ENCODE results near the gene MT2A.
A peak's percentile ranks its signal among the peaks of the same experiment; 100 is the strongest.
"Not testable (repeated sequence)": the region's sequence is repeated elsewhere in the genome, so short reads cannot be mapped to it uniquely, and the experiment has no call there.

MT2A gene

DNA sequence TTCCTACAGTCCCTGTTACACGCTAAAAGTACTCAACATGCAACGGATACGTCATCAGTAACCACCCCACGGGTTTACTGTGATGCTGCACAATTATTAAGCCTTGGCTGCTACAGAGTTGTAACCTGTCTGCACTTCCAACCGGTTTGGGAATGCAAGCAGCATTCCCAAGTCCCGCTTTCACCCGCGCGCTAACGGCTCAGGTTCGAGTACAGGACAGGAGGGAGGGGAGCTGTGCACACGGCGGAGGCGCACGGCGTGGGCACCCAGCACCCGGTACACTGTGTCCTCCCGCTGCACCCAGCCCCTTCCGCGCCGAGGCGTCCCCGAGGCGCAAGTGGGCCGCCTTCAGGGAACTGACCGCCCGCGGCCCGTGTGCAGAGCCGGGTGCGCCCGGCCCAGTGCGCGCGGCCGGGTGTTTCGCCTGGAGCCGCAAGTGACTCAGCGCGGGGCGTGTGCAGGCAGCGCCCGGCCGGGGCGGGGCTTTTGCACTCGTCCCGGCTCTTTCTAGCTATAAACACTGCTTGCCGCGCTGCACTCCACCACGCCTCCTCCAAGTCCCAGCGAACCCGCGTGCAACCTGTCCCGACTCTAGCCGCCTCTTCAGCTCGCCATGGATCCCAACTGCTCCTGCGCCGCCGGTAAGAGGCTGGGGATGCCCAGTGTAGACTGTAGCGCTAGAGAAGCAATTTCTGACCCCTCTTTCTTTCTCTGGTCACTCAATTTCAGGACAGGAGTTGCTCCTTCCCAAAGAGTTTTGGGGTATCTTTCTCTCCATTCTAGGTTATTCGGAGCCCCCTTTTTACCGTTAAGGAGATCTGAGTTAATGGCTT is at the start of gene MT2A:
Gene MT2A (plus strand): TSS at position 542 of the 833 bp plus-strand sequence. CDS start 72 bp downstream, at position 614.
- peak; percentile 93 for DNase-seq

DNA sequence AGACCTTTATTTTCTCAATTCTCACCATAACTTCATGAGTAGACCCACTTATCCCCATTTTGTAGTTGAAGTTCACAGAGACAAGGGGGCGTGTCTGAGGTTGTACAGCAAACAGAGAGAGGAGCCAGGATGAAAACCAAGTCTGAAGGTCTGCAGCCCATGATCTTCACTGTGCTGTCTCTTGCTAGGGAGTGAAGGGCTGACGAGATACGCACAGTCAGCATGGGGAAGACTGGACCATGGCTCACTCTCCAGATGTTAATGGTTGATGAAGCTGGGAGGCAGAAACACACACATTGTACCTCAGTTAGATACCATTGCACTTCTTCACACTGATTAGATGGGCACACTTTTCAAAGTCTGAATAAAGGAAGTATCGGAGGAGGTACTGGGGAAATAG is 49.3 kb upstream of the MT2A start:
- DNase-seq, result no peak

DNA sequence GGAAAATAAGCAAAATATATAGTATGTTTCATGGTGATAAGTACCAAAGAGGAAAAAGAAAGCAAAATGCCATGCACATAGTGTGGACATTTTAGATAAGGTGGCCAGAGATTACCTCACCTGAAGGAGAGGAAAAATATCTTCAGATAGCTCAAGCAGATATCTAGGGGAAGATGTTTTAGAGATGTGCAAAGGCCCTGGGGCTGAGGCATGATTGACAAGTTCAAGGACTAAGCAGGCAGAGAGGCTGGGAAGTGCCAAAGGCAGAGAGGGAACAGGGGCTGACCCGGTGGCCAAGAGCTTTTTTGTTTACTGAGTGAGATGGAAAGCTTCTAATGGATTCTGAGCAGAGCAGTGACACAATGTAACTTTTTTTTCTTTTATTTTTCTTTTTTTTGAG is 47.9 kb upstream of the MT2A start:
- no peak for DNase-seq

DNA sequence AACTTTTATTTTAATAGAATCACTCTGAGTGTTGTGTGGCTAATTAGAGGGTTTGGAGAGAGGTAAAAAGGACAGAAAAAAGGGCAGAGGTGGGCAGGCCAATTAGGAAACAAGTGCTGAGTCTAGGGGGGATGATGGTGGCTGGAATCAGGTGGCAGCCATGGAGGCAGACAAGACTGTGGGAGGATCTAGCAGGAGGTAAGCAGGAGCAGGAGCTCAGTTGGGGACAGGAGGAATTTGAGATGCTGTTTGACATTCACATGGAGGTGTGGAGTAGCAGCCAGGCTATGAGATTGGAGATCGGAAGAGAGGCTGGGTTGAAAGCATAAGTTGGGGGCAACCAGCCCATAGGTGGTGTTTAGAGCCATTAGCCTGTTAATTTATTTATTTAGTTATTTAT is 47.3 kb upstream of the MT2A start:
- no peak for DNase-seq

DNA sequence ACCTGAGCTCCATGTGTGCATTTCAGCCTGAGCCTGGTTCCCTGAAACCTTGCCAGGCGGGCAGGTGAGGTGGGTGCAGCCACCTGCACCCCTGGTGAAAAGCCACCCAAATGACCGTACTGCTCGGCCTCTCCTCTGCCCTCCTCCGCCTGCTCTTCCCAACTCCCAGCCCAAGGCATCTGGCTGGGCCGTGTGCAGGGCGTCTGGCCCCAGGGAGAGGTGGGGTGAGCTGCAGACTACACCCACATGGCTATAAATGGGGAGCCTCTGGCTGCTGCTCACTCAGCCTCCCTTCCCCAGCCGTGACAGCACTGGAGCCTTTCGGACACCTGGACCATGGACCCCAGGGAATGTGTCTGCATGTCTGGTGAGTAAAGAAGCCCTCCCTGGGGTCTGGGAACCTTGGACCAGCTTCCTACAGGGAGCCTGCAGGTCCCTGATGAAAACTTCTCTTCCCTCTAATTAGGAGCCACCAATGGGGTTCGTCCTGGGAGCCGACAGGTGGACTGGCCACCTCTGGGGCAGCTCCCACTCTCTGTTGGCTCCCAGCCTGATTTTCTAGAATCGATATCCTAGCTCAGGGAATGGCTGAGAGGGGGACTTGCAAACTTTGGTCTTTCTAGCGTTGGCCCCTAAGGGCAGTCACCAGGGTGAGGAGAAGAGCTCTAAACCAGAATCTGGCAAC is 43.4 kb upstream of the MT2A start, which contains the start of gene MT4:
Gene MT4 (plus strand): TSS at position 281 of the 685 bp plus-strand sequence. CDS start 56 bp downstream, at position 337.
- no peak for DNase-seq

DNA sequence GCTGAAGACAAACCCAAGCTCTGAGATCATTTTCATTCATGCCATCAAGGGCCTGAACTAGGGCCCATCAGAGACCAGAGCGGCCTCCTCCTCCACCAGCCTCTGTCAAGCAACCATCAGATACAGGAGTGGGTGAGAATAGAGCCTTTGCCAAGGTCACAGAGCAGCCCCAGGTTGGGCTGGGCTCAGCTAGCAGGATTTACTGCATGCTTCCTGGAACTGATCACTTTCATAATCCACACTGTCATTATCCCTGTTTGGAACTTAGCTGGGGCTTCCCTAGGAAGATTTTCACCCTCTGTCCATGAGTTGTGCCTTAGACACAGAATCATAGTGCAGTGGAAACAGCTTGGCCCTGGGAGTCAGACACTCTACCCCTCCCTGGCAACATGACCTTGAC is 38.4 kb upstream of the MT2A start:
- DNase-seq, result no peak

DNA sequence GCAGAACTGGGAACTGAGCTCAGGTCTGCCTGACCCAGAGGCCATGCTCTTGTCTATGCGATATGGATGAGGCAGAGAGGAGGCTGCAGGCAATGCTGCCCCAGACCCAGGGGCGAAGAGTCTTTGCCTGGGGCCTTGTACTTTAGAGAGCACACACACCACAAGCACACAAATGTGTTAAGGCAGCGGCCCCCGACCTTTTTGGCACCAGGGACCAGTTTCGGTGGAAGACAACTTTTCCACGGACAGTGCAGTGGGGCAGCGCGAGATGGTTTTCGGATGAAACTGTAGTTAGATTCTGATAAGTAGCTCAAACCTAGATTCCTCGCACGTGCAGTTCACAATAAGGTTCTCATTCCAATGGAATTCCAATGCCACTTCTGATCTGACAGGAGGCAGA is 36.9 kb upstream of the MT2A start:
- no peak for DNase-seq

DNA sequence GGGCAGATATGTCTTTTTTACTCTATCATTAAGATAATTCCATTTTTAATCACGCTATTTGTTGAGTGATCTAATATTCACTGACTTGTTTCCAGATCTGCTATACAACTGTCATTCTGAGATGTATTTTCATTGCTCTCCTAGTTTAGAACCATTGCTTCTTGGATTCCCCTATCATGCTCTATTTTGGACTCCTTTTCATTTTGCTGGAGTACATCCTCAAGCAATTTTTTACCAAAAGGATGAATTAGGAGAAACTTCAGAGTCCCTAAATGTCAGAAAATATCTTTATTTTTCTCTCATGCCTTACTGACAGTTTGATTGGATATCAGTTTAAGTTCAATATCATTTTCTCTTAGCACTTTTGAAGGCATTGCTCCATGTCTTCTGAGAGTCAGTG is 33.8 kb upstream of the MT2A start:
- no peak for DNase-seq

DNA sequence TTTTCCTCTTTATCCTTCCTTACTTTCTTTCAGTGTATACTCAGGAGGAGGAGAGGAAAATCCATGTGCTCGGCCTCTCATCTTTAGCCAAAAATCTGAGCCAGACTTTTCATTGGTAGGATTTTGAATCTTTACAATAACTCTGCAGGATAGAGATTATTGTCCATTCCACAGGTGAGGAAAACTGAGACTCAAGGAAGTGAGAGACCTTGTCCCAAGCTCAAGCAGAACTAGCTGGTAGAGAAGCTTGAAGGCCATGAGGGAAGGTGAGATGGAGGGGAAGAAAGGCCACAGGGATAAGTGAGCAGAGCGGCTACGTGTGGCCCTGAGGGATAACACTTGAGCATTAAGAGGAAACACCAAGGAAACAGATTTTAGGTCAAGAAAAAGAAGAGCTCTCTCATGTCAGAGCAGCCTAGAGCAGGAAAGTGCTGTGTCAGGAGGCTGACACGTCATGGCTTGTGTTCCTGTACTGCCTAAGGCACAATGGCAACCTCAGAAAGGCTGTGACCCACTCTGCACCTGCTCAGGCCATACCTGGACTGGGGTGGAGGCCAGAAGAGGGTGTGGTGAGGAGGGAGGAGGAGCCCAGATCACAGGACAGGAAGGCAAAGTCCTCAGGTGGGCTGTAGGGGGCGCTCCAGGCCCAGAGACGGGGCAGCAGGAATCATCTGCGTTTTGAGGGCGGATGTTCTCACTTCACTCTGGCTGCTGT is 31.6 kb upstream of the MT2A start:
- no peak for DNase-seq

DNA sequence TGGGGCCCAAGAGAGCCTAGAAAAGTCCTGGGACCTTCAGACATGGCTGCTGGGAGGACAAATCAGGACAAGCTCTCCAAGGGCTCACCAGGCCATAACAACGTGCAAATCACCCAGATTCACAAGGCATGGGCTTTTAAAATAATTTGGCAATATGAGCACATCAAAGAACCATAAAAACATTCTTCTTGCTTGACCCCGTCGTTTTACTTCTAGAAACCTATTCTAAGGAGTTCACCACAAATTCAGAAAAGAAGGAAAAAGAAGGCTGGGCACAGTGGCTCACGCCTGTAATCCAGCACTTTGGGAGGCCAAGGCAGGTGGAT is 31.1 kb upstream of the MT2A start:
- no peak for DNase-seq

DNA sequence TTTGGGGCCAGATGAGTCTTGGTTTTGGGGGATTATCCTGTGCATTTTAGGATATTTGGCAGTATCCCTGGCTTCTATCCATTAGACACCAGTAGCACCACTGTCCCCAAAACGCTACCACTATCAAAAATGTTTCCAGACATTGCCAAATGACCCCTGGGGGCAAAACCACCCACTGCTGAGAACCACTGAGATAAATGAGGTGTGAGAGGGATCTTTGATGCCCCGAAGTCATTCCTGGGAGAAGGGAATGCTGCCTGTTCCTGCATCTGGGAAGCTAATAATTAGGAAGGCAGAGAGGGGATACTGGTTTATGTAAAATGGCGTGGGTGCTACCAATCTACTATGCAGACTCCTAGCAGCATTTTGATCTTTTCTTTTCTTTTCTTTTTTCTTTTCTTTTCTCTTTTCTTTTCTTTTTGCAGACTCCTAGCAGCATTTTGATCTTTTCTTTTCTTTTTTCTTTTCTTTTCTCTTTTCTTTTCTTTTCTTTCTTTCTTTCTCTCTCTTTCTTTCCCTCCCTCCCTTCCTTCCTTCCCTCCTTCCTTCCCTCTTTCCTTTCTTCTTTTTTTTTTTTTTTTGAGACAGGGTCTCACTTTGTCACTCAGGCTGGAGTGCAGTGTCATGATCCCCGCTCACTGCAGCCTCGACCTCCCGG is 27.9 kb upstream of the MT2A start:
- no peak for DNase-seq

DNA sequence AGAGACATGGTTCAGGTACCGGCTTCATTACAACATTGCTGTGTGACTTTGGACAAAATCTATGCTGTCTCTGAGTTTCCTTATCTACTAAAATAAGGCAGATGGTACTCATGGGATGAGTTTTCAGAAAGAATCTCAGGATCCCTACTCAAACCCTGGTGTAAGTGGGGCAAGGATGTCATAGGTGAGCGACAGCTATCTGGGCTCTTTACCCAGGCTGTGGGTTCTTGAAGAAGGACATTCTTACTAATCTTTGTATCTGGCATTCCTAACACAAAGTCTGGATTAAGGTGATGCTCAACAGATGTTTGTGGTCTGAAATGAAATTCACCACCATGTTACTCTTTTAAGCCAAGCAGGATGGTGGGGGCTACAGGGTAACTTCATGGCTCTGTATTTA is 25.5 kb upstream of the MT2A start:
- not testable (repeated sequence) for DNase-seq

DNA sequence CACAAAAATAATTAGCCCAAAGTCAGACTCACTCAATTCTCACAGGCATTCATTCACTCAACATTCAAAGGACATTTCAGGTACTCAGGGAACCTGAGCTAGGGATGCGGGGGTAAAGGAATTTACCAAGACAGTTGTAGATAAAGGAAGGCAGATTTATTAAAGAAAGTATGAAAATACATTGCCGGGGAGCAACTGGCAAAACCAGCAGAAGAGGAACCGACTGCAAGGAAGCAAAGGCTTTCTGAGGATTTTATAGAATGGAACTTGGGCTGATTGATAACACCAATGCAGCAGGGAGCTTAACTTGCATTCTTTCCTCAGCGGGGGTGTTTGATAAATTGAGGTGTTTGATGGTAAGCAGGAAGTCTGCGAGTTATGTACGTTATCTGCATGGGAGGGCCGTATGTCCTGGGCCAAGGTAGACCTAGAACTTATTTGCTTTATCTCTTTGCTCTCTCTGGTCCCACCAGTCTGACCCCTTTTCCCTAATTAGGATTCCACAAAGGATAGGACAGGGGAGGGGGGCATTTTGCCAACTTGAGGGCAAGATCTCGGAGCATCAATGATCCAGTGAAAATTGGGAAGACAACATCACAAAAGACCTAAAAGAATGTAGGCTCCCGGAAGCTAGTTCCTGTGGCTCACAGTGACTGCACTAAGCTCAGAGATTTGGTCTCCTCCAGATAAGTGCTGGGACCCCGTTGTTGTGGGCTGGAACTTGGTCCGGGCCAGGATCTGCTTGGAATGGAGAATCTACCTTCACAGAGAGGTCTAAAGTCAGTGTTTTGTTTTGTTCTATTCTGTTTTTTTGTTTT is 24.8 kb upstream of the MT2A start:
- DNase-seq, result no peak

DNA sequence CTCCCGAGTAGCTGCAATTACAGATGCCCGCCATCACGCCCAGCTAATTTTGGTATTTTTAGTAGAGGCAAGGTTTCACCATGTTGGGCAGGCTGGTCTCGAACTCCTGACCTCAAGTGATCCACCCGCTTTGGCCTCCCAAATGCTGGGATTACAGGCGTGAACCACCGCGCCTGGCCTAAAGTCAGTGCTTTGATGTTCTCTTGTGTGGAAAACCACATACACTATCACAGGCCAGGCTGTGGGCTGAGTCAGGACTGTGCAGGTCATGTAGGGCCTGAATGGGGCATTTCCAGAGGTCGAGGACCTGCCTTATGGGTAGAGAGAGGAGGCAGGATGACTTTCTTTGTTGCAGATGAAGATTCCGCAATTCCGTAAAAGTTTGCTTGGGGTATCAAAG is 24.1 kb upstream of the MT2A start:
- DNase-seq, result no peak

DNA sequence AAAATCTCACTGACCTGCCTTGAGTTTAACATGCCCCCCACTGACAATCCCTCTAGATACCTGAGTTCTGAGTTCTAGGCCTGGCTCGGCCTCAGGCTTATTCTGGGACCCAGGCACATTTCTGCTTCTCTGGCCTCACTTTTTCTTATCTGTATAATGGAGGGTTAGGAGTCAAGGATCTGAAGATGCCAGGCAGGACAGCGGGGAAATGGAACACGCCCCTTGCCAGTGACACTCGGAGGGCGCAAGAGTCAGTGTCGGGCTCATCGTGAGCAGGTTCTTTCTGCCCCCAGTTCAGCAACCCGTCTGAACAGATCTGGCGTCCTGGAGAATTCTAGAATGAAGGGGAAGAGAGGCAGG is 19.6 kb upstream of the MT2A start:
- no peak for DNase-seq

DNA sequence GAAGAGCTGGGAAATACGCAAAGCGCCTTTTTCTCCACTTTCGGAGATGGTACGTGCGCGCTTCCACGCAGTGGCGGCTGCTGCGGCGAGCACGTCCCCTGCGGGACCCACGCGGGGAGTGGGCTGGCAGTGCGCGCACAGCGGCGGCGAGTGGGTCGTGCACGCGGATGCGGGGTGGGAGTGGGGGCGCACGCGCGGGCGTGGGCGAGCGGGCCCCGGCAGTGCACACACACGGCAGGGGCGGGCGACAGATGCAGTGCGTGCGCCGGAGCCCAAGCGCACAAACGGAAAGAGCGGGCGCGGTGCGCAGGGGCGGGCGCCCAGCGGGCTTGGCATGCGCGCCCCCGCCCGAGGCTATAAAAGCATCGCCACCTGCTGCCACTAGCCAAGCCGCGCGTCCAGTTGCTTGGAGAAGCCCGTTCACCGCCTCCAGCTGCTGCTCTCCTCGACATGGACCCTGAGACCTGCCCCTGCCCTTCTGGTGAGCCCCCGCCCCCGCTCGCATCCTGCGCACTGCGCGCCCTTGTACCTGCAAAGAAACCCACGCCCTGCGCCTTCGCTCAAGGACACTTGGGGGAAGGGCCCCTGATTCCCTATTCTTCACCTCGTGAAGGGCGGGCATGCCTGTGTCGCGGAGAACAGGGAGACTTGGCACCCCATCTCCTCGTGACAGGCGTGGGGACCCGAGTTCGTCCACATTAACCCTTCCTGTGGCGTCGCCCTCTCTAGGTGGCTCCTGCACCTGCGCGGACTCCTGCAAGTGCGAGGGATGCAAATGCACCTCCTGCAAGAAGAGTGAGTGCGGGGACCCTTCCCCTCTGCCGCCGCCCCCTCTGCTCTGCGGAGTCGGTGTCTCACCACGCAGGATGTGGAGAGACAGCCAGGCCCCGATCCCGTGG is 19.0 kb upstream of the MT2A start, which contains the start of gene MT3:
Gene MT3 (plus strand): TSS at position 388 of the 899 bp plus-strand sequence. CDS start 63 bp downstream, at position 451.
- DNase-seq, result no peak

DNA sequence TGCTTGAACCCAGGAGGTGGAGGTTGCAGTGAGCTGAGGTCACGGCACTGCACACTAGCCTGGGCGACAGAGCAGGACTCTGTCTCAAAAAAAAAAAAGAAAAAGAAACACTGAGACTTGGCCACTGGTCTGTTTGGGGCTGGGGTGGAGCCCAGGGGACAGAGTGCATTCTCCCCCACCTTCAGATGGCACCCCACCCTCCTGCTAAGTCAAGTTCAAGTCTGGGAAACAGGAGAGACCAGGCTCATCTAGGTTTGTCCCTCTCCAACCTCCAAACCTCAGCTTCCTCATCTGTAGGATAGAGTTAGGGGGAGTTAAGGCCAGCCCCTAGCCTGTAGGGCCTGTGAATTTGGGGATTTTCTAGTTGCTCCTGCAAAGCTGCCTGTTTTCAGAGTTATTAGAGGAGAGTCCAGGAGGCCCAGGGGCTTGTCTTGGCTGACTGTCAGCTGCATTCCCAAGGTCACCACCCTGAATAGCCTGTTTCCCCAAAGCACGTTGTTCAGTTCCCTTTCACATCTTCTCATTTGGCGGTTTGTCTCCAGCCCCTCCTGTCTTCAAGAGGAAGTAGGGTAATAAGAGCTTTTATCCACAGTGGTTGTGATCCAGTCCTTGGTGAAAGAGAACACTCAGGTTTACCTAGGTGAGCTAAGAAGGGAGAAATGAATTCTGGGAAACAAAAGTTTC is 16.9 kb upstream of the MT2A start:
- DNase-seq, result no peak

DNA sequence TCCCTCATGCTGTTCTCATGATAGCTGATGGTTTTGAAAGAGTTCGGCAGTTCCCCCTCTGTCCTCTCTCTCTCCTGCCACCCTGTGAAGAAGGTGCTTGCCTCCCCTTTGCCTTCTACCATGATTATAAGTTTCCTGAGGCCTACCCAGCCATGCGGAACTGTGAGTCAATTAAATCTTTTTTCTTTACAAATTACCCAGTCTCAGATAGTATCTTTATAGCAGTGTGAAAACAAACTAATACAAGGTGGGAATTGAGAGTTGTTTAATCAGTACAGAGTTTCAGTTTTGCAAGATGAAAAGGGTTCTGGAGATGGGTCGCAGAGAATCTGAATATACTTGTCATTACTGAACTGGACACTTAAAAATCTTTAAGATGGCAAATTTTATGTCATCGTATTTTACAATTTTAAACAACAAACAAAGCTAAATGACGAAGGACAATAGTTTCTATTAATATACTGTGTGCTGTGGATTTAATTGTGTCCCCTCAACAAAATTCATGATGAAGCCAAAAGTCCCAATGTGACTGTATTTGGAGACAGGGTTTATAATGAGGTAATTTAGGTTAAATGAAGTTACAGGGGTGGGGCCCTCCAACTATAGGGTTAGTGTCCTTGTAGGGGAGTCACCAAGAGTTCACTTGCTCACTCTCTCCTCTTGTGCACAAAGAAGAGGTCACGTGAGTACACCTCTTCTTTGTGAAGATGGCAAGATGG is 14.7 kb upstream of the MT2A start:
- no peak for DNase-seq

DNA sequence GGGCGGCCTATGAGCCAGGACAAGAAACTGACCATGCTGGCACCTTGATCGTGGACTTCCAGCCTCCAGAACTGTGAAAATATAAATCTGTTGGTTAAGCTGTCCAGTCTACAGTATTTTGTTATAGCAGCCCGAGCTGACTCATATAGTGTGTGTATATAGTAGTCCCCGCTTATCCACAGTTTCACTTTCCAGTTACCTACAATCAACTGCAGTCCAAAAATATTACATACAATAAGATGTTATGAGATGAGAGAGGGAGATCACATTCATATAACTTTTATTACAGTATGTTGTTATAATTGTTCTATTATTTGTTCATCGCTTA is 14.1 kb upstream of the MT2A start:
- no peak for DNase-seq

DNA sequence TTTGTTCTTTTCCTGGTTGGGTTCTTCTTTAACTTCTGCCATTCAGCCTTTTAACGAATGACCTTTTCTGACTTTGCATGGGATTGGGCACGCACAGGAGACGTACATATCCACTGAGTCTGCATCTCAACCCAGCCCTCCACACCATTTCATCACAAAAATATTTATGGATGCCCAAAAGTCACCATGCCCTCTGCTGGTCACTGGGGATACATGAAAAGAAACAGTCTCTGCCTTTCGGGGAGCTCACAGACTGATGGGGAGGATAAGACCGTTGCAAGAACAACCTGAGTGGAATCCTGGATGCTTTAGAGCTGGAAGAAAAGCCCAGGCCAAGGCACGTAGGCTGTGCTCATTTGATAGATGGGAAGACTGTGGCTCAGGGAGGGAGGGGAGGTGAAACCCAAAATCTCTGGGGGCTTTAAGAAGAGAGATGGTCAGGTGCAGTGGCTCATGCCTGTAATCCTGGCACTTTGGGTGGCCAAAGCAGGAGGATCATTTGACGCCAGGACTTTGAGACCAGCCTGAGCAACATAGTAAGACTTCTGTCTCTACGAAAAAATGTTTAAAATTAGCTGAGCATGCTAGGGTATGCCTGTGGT is 7.9 kb upstream of the MT2A start:
- peak; percentile 68 for DNase-seq
